ENCODE results near the gene C1GALT1C1L. TPM values are rescaled to one million over a fixed set of nuclear protein-coding genes. Genes with fewer than 3 reads are reported as not detected.
"Not testable (repeated sequence)": the region's sequence is repeated elsewhere in the genome, so short reads cannot be mapped to it uniquely, and the experiment has no call there.

Gene C1GALT1C1L
- total and polyA plus RNA-seq, 4 donors, result 0.39 to 1.4 (median 0.50) TPM

DNA sequence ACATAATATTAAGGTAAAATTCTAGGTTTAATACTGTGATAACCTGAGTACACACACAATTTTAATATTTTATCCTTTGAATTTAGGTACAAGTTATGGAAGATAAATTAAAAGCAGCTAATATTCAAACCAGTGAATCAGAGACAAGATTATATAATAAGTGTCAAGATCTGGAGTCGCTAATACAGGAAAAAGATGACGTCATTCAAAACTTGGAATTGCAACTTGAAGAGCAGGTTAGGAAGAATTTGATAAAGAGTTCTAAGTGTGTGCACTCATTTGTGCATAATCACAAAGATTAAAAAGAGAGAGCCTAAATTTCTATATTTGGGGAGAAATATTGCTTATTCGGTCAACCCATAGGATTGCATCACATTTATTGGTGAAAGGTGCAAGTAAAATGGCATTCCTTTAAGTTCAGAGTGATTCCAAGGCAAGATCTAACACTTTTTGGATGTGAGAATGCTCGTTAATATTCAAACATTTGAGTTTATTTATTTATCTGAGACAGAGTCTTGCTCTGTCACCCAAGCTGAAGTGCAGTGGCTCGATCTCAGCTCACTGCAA is 16.3 kb upstream of the C1GALT1C1L start:
- H3K36me3 ChIP-seq (ENCODE audit: control insufficient read depth in 4 of 4, insufficient read depth in 4 of 4, low read length in 4 of 4), result peaks cover 0 to 39% (median 19%) of the 10 kb centered on the region in 4 donors
- TF ChIP-seq, protein P1, sequence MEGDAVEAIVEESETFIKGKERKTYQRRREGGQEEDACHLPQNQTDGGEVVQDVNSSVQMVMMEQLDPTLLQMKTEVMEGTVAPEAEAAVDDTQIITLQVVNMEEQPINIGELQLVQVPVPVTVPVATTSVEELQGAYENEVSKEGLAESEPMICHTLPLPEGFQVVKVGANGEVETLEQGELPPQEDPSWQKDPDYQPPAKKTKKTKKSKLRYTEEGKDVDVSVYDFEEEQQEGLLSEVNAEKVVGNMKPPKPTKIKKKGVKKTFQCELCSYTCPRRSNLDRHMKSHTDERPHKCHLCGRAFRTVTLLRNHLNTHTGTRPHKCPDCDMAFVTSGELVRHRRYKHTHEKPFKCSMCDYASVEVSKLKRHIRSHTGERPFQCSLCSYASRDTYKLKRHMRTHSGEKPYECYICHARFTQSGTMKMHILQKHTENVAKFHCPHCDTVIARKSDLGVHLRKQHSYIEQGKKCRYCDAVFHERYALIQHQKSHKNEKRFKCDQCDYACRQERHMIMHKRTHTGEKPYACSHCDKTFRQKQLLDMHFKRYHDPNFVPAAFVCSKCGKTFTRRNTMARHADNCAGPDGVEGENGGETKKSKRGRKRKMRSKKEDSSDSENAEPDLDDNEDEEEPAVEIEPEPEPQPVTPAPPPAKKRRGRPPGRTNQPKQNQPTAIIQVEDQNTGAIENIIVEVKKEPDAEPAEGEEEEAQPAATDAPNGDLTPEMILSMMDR (IDR thresholded peaks at IDR 0.05; ENCODE audit: control extremely low read depth, extremely low read depth), result no peak
- no peaks in the 10 kb centered on the region for H3K9me3 ChIP-seq (ENCODE audit: control insufficient read depth in 4 of 4, insufficient read depth in 3 of 4, low read length in 3 of 4)
- 72 to 86% methylated on average over 5 of the region's 5 CpGs for WGBS, 2 donors
- no peak overlapping the region for H3K9ac ChIP-seq (ENCODE audit: insufficient read depth in 1 of 2, low read length in 2 of 2)
- H3K27me3 ChIP-seq (ENCODE audit: control insufficient read depth in 3 of 3, insufficient read depth in 3 of 3, low read length in 2 of 3), result no peaks in the 10 kb centered on the region
- DNase-seq (no peak), ATAC-seq (ENCODE audit: insufficient read depth, low FRiP score) (no peak)
- H3K4me3 ChIP-seq, result no peak overlapping the region
- no peak overlapping the region for H3K27ac ChIP-seq (ENCODE audit: low read depth in 1 of 2, low read length in 1 of 2)
- H3K4me1 ChIP-seq (ENCODE audit: control insufficient read depth in 5 of 5, insufficient read depth in 5 of 5, low read length in 5 of 5), result no peaks in the 10 kb centered on the region

DNA sequence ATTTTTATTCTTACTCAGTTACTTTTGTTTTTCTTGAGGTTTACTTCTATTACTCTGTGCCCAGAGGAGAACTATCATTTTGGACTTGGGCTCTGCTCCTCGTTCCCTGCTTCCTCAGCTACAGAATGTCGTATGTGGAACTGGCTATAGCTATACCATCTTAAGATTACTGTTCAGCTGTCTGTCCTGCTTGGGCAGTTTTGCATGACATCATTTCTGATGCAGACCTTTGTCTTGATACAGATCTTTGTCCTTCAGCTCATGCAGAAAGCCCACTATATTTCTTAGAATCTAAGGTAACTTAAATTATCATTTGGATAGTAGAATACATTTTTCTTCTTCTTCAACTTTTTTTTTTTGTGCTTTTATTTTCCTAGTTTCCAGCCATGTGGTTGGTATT is 13.8 kb upstream of the C1GALT1C1L start:
- H3K36me3 ChIP-seq (ENCODE audit: control insufficient read depth in 4 of 4, insufficient read depth in 4 of 4, low read length in 4 of 4), result peaks cover 0 to 32% (median 10%) of the 10 kb centered on the region in 4 donors
- H3K9ac ChIP-seq (ENCODE audit: insufficient read depth in 1 of 2, low read length in 2 of 2), result no peak overlapping the region
- H3K27ac ChIP-seq (ENCODE audit: low read depth in 1 of 2, low read length in 1 of 2), result no peak overlapping the region
- H3K27me3 ChIP-seq (ENCODE audit: control insufficient read depth in 3 of 3, insufficient read depth in 3 of 3, low read length in 2 of 3), result no peaks in the 10 kb centered on the region
- ATAC-seq (ENCODE audit: insufficient read depth, low FRiP score) (no peak), DNase-seq (no peak)
- H3K4me3 ChIP-seq, result no peak overlapping the region
- TF ChIP-seq, protein P1 (IDR thresholded peaks at IDR 0.05; ENCODE audit: control extremely low read depth, extremely low read depth), result no peak
- WGBS, 2 donors, result 83 to 88% methylated on average over 2 of the region's 2 CpGs
- H3K9me3 ChIP-seq (ENCODE audit: control insufficient read depth in 4 of 4, insufficient read depth in 3 of 4, low read length in 3 of 4), result no peaks in the 10 kb centered on the region
- no peaks in the 10 kb centered on the region for H3K4me1 ChIP-seq (ENCODE audit: control insufficient read depth in 5 of 5, insufficient read depth in 5 of 5, low read length in 5 of 5)

DNA sequence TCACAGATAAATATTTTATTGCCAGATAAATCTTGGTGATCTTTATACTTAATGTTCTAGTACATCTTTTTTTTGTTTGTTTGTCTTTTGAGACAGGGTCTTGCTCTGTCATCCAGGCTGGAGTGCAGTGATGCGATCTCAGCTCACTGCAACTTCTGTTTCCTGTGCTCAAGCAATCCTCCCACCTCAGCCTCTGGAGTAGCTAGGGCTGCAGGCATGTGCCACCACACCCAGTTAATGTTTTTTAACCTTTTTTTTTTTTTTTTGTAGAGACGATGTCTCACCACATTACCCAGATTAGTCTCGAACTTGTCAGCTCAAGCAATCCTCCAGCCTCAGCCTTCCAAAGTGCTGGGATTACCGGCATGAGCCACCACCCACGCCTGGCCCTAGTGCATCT is 9.1 kb upstream of the C1GALT1C1L start:
- no peak for DNase-seq
- Histone ChIP-seq H3K27me3 (ENCODE audit: control insufficient read depth in 3 of 3, insufficient read depth in 3 of 3, low read length in 2 of 3) (no peaks in the 10 kb centered on the region), H3K9ac (ENCODE audit: insufficient read depth in 1 of 2, low read length in 2 of 2) (no peak overlapping the region), H3K4me1 (ENCODE audit: control insufficient read depth in 5 of 5, insufficient read depth in 5 of 5, low read length in 5 of 5) (no peaks in the 10 kb centered on the region), H3K27ac (ENCODE audit: low read depth in 1 of 2, low read length in 1 of 2) (no peak overlapping the region), H3K36me3 (ENCODE audit: control insufficient read depth in 4 of 4, insufficient read depth in 4 of 4, low read length in 4 of 4) (peaks cover 0 to 28% (median 14%) of the 10 kb centered on the region in 4 donors), H3K4me3 (no peak overlapping the region), H3K9me3 (ENCODE audit: control insufficient read depth in 4 of 4, insufficient read depth in 3 of 4, low read length in 3 of 4) (no peaks in the 10 kb centered on the region)
- WGBS, 2 donors, result 75 to 77% methylated on average over 5 of the region's 5 CpGs
- ATAC-seq (ENCODE audit: insufficient read depth, low FRiP score), result no peak
- TF ChIP-seq, protein P1 (IDR thresholded peaks at IDR 0.05; ENCODE audit: control extremely low read depth, extremely low read depth), result no peak

DNA sequence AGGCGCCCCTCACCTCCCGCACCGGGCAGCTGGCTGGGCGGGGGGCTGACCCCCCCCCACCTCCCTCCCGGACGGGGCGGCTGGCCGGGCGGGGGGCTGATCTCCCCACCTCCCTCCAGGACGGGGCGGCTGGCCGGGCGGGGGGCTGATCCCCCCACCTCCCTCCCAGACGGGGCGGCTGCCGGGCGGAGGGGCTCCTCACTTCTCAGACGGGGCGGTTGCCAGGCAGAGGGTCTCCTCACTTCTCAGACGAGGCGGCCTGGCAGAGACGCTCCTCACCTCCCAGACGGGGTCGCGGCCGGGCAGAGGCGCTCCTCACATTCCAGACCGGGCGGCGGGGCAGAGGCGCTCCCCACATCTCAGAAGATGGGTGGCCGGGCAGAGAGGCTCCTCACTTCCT is 1.6 kb upstream of the C1GALT1C1L start:
- WGBS, 2 donors, result 94 to 98% methylated on average over 14 to 32 of the region's 32 CpGs
- H3K9me3 ChIP-seq (ENCODE audit: control insufficient read depth in 4 of 4, insufficient read depth in 3 of 4, low read length in 3 of 4), result not testable (repeated sequence)

More for the DNA sequence above, 1.6 kb upstream of the C1GALT1C1L start:
- not testable (repeated sequence) for DNase-seq; H3K27me3 ChIP-seq (ENCODE audit: control insufficient read depth in 3 of 3, insufficient read depth in 3 of 3, low read length in 2 of 3); ATAC-seq (ENCODE audit: insufficient read depth, low FRiP score); H3K27ac ChIP-seq (ENCODE audit: low read depth in 1 of 2, low read length in 1 of 2); H3K4me1 ChIP-seq (ENCODE audit: control insufficient read depth in 5 of 5, insufficient read depth in 5 of 5, low read length in 5 of 5); H3K9ac ChIP-seq (ENCODE audit: insufficient read depth in 1 of 2, low read length in 2 of 2); H3K4me3 ChIP-seq
- H3K36me3 ChIP-seq (ENCODE audit: control insufficient read depth in 4 of 4, insufficient read depth in 4 of 4, low read length in 4 of 4), result peaks cover 0 to 24% (median 4%) of the 10 kb centered on the region in 4 donors

Data from lung (tissue), 12 donors.